ENCODE measurements around the gene GAREM2.
A peak's percentile ranks its signal among the peaks of the same experiment; 100 is the strongest.
"Not testable (repeated sequence)": the region's sequence is repeated elsewhere in the genome, so short reads cannot be mapped to it uniquely, and the experiment has no call there.

The GAREM2 gene

DNA sequence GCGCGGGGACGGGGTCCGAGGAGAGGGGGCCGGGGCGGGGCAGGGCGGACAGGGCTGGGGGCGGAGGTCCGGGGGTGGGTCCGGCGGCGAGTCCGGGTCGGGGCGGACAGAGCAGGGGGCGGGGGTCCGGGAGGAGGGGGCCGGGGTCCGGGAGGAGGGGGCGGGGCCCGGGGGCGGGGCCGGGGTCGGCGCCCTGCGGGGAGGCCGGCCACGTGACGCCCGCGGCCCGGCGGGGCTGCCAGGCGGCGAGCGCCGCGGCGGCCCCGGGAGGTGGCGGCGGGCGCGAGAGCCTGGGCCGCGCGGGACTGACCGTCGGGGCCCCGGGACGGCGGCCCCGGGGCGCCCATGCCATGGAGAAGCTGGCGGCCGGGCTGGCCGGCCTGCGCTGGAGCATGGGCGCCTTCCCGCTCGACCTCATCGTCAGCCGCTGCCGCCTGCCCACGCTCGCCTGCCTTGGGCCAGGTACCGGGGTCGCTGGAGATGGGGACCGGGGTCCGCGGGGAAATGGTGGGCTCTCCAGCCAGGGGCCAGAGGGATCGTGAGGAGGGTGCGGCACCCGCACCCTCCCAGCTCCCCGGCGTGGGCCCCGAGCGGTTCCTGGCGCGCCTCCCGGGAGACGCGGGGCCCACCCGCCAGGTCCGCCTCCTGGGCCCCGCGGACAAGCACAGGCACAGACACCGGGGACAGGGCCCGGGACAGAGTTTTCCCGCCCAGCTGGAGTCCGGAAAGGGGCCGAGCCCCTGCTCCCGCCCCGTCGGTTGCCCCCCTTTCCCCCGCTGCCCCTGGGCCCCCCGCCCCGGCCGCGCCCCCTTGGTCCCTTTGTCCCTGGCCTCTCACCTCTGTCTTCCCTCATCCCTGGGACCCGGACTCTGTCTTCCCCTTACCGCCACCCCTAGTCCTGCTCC is at the start of gene GAREM2:
TSS of gene GAREM2 (plus strand) at position 218 of the 905 bp plus-strand sequence. CDS start at position 351, 133 bp downstream.
- peak; percentile 51 for DNase-seq (ENCODE audit: insufficient read length, low spot score)
- no peak for FAIRE-seq

DNA sequence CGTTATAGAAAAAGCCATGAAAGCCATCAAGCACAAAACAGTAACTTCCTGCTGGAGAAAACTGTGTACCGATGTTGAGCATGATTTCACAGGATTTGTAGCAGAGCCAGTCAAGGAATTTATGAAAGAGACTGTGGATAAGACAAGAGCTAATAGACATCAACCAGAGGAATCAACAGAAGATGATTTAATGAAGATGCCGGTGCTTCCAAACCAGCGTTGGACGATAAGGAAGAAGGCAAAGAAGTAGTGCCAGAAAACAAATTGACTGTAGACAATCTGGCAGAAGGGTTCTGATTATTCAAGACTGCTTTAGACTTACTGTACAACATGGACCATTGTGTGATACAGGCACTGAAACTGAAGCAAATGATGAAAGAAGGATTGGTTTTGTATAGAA is 49.5 kb upstream of the GAREM2 start:
- no peak for FAIRE-seq
- DNase-seq (ENCODE audit: insufficient read length, low spot score) = no peak

DNA sequence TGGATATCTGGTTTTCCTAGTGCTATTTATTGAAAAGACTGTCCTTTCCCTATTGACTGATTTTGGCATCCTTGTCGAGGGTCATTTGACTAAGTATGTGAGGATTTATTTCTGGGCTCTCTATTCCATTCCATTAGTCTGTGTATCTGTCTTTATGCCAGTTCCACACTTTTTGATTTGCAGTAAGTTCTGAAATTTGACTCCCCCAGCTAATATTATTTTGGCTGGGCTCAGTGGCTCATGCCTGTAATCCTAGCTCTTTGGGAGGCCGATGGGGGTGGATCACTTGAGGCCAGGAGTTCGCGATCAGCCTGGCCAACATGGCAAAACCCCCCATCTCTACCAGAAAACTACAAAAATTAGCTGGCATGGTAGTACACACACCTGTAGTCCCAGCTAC is 46.8 kb upstream of the GAREM2 start:
- DNase-seq (ENCODE audit: insufficient read length, low spot score) (no peak), FAIRE-seq (no peak)

DNA sequence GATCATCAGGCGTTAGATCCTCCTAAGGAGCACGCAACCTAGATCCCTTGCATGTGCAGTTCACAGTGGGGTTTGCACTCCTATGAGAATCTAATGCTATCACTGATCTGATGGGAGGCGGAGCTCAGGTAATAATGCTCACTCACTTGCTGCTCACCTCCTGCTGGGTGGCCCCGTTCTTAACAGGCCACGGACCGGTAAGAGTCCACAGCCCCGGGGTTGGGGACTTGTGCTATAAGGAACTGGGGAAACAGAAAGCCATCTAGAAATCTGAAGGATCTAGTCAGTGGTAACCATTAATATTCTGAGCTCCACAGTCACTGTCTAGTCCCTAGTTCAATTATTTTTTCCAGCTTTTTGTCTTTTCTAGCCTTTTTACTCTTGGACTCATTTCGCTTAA is 44.7 kb upstream of the GAREM2 start:
- FAIRE-seq (no peak), DNase-seq (ENCODE audit: insufficient read length, low spot score) (no peak)

DNA sequence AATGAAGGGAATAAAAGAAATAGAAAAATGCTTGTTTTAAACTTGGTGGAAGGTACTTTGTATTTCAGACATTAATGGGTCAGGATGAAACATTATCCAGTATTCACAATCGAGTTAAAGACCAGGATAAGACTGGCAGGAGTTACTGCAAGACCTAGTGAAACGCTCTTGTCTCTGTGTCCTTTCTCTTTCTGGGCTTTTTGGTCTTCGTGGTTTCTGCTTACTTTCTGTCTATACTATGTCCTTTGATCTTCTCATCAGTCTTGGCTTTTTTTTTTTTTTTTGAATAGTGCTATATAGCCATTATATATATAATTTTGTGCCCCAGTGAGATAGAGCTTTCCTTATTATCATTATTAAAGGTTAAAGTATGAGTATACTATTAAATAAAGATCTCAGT is 42.1 kb upstream of the GAREM2 start:
- DNase-seq (ENCODE audit: insufficient read length, low spot score) (no peak), FAIRE-seq (no peak)

DNA sequence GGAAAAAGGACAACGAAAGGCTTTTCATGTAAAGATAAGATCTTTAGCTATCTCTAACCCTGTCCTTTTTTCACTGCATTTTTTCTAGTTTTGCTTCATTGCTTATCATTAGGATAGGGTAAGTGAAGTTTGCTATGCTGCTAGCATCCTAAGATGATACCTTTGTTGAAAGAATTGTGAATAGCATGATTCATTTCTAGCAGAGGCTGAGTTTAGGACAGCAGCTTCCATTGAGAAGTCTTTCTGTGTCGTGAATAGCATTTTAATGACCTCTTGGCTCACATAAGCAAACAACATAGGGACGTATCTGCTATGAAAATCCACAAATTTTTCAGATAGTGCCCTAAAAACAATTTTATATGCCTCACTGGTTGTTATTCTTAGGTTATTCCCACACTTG is 36.4 kb upstream of the GAREM2 start:
- DNase-seq (ENCODE audit: insufficient read length, low spot score) (no peak), FAIRE-seq (no peak)

DNA sequence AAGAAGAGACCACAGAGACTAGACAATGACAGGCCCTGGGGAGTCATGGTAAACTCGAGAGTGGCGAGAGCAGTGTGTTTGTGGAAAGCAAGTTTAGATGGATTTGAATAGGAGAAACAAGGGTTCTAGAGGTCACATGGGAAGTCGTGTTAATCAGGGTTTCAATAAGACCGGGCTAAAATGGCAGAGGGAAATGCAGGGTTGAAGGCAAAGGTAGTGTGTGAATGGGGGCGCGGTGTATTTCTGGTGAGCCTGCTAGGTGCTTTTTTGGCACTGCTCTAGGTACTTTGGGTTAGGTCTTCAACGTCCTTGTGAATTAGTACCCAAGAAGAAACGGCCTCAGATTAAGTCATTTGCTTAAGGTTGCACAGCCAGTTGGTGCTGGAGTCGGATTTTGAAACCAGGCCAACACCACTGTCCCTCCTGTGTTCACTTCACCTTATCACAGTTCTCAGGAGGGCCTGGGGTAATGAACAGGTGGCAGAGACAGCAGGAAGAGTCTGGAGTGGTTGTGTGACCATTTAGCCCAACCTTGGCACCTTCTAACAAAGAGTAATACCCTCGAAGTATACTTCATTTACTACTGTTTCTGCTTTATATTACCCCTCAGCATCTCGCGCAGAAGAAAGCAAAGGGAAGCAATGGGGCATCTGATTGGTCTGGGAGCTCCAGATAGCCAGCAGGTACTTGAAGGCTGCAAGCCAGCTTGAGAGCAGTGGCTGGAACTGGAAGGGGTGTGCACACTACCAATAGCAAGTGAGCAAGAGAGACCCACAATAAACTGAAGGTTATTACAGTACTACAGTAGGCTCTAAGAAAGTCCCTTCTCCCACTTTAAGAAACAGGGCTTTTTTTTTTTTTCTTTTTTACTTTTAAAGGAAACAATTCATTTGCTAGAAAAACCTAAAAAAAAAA is 33.4 kb upstream of the GAREM2 start:
- no peak for FAIRE-seq
- no peak for DNase-seq (ENCODE audit: insufficient read length, low spot score)

DNA sequence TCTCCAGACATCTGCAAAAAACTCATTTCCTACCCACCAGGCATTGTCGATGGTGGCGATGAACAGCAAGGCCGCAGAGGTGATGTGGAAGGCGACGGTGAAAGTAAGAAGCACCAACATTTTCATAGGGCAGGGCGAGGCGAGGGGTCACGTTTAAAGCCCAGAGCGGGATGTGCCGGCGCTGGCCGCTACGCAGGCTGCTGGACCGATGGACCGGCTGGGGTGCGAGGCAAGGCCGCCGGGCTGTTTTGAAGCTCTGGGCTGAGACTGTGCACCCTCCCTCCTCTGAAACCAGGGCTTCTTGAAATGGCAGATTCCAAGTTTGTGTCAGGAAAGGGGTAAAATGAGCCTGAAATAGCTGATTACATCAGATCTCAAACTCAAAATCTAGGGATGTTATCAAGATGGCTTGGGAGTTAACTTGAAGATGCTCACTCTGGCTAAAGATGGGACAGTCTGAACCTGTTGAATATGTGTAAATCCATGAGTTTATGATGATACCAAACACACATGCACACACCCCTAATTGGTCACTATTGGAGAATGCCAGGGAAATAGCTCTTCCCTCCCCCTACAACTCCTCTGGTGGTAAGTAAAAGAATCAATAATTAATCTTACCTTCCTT is 31.6 kb upstream of the GAREM2 start:
- FAIRE-seq = no peak

DNA sequence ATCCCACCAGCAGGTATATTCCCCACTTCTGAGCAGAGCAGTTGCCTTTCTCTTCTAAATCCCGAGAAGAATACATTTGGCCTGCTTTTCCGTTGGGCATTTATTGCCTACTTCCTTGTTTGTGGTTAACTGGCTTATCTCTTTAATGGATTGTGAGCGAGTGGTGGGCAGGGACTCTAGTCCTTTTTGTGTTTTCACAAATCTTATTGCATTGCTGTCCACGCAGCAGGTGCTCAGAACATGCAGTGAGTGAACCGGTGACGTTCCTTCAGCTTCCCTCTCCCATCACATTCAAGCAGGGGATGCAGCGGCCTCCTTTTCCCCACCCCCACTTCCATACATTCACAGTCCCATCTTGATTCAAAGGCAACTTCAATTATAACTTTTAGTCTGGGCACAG is 28.9 kb upstream of the GAREM2 start:
- no peak for FAIRE-seq

More for the DNA sequence above, 31.6 kb upstream of the GAREM2 start:
- DNase-seq (ENCODE audit: insufficient read length, low spot score) = no peak

DNA sequence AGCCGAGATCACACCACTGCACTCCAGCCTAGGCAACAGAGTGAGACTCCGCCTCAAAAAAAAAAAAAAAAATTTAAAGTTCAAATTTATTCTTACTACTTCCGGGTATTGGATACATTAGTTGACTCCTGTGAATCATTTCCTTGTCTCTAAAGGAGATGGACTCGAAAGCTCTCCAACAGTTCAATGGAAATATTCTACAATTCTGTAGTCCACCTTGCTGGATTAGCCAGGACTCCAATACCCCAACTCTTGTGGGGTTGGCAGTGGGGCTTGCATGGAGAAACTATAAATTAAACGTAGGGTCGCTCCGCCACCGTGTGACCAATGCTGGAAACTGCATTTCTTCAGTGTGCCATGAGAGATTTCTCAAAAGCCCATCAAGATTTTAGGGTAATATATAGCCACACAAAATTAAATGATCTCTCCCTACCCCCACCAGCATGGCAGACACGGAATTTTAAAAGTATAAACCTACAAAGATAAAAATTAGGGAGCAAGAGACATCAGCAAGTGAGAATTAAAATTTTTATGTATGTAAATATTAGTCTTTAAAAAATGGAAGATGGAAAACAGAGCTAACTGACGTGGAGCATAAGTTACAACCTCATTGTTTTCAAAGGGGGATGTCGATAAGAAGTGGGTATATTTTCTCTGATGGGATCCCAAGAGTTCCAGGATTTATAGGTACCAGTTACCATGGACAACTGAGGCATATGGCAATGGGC is 27.8 kb upstream of the GAREM2 start:
- DNase-seq (ENCODE audit: insufficient read length, low spot score) = peak; percentile 74
- FAIRE-seq = no peak

More for the DNA sequence above, 28.9 kb upstream of the GAREM2 start:
- DNase-seq (ENCODE audit: insufficient read length, low spot score) = no peak

DNA sequence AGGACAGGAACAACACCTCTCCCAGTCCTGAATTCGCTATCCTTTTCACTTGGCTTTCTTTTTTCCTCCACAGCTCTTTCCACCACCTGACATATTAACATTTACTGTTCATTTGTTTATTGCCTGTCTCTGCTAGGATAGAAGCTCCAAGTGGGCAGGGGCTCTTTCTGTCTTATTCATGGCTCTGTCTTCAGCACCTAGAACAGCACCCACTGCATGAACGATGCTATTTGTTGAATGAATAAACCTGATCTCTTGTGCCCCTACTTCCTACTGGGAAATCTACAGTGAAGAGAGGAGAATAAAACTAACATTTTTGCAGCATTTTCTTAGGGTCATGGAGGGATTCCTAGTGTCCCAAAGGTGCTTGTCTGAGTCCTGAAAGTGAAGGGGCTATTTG is 24.4 kb upstream of the GAREM2 start:
- DNase-seq (ENCODE audit: insufficient read length, low spot score) (no peak), FAIRE-seq (no peak)

DNA sequence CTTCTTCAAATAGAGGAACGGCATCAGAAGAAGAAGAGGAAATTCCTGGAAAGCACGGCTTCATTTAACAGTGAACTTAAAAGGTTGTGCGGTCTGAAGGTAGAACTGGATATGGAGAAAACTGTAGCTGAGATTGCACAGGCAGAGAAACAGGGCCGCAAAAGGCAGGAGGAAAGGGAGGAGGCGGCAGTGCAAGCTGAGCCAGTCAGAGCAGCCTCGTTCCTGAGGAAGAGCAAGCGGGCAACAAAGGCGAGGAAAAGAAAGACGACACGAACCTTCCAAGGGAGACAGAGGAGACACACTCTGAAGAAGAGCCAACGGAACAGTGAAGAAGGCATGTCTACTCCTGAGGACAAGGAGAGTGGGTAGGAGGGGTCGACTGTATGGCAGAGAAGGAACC is 22.6 kb upstream of the GAREM2 start:
- DNase-seq (ENCODE audit: insufficient read length, low spot score) = no peak
- FAIRE-seq = no peak

DNA sequence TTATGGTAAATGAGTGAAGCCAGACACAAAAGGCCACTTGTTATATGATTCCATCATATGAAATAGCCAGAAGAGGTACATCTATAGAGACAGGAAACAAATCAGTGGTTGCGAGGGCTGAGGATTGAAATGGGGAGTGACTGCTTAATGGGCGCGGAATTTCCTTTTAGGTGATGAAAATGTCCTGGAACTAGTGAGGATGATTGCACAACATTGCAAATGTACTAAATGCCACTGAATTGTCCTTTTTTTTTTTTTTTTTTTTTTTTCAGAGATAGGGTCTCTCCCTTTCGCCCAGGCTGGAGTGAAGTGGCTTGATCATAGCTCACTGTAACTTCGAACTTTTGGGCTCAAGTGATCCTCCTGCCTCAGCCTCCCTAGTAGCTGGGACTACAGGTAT is 15.3 kb upstream of the GAREM2 start:
- FAIRE-seq = no peak

DNA sequence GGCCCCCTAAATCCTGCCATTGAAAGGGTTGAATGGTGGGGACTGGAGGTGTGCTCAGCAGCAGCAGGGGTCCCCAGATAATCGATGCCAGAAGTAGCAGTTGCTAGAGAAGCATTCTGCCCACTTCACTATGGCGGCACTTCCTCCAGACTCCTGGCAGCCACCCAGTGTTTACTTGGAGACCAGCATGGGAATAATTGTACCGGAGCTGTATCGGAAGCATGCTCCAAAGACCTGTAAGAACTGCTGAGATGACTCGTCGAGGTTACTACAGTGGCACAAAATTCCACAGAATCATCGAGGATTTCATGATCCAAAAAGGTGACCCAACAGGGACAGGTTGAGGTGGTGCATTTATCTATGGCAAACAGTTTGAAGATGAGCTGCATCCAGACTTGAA is 11.0 kb upstream of the GAREM2 start:
- FAIRE-seq (no peak), DNase-seq (ENCODE audit: insufficient read length, low spot score) (no peak)

More for the DNA sequence above, 15.3 kb upstream of the GAREM2 start:
- no peak for DNase-seq (ENCODE audit: insufficient read length, low spot score)

DNA sequence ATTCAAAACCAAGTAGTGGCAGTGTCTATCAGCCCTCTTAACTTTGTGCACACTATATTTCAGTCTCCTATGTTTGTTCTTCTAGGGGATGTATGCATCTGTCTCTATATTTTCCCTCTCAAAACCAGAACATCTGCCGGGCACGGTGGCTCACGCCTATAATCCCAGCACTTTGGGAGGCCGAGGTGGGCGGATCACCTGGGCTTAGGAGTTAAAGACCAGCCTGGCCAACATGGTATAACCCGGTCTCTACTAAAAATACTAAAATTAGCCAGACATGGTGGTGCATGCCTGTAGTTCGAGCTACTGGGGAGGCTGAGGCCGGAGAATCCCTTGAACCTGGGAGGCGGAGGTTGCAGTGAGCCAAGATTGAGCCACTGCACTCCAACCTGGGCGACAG is 9.9 kb upstream of the GAREM2 start:
- FAIRE-seq = no peak
- DNase-seq (ENCODE audit: insufficient read length, low spot score) = no peak

DNA sequence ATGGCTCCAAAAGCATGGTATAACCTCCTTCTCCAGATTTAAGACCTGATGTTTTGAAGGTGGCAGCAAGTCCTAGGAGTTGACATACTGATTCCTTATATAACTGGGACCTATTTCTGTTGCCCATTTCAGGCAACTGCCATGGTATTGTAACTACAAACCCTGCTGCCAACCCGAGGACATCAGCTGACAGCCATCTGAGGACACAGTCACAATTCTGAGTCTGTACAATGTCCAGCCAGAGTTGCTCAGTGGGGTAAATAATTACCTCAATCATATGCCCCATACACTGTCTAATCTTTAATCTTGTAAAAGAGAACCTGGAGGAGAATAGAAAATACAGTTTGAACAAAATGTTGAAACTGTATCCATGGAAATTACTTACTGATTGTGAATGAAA is 8.7 kb upstream of the GAREM2 start:
- no peak for DNase-seq (ENCODE audit: insufficient read length, low spot score)
- no peak for FAIRE-seq

DNA sequence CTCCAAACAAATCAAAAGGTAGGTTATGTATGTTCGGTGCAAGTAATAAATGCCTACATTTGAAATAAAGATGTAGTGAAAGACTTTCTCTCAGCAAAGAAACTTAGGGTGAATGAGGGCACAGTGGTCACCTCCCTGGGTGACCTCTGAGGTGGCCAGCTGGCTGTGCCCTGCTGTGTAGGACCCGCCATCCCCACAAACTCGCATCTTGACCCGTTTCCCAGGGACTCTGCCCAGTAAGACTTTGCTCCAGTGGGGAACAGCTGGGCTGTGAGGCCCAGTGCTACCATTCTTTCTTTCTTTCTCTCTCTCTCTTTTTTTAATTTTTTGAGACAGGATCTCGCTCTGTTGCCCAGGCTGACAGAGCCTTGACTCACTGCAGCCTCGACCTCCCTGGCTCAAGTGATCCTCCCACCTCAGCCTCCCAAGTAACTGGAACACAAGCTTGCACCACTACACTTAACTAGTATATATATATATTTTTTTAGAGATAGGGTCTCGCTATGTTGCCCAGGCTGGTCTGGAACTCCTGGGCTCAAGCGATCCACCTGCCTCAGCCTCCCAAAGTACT is 8.2 kb upstream of the GAREM2 start:
- FAIRE-seq (no peak), DNase-seq (ENCODE audit: insufficient read length, low spot score) (no peak)

DNA sequence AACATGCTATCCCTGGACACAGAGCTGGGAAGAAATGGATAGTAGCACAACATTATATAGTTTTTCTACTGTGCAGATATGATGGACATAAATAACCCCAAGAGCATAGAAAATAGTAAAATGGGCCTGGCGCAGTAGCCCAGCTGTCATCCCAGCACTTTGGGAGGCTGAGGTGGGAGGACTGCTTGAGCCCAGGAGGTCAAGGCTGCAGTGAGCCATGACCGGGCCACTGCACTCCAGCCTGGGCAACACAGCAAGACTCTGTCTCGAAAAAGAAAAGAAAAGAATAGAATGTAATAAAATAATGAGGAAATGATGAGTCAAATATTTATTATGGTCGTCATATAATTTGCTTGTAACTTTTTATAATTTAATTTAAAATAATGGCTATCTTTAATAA is 7.5 kb upstream of the GAREM2 start:
- FAIRE-seq = no peak
- no peak for DNase-seq (ENCODE audit: insufficient read length, low spot score)

DNA sequence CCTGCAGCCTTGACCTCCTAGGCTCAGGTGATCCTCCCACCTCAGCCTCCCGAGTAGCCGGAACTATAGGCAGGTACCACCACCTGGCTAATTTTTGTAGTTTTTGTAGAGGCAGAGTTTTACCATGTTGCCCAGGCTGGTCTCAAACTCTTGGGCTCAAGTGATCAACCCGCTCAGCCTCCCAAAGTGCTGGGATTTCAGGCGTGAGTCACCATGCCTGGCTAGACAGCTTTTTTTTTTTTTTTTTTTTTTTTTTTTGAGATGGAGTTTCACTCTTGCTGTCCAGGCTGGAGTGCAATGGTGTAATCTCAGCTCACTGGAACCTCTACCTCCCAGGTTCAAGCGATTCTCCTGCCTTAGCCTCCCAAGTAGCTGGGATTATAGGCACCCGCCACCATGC is 6.3 kb upstream of the GAREM2 start:
- not testable (repeated sequence) for DNase-seq (ENCODE audit: insufficient read length, low spot score); FAIRE-seq

DNA sequence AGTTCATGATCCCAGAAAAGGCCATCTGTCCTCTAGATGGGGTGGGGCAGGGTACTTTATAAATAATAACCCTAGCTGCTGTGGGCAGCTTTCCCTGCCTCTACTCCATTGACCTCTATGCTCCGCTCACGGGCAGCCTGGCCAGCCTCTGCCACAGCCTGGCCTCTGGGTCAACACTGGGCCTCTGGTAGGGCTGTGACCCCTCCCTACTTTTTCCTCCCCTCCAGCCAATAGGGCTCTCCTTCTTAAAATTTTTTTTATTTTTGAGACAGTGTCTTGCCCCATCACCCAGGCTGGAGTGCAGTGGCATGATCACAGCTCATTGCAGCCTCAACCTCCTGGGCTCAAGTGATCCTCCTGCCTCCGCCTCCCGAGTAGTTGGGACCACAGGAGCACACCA is 4.1 kb upstream of the GAREM2 start:
- DNase-seq (ENCODE audit: insufficient read length, low spot score) (no peak), FAIRE-seq (no peak)

All from HTR-8/SVneo (cell line).